ENCODE results near the gene NCBP1.

Gene NCBP1

DNA sequence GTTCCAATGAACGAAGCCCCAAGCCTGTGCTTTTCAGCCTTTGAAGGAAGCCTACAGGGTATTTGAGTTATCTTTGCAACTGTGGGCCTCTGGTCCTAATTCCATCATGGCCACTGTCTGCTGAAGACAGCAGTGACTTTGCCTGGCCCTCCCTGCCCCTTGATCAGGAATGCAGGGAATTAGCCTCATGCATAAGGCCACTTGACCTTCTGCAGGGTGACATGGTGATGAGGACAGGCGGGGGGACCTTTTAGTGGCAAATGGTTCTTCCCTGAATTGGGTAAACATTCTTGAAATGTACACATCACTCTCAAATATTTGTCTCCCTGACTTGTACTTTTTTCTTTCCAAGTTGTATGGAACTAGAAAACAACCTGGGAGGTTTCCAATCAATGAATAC is 88.7 kb downstream of the NCBP1 start:
- no peak for DNase-seq

Measured in COR-L47 (cell line).